CD8-positive, alpha-beta memory T cell (primary cell): ENCODE results near the gene LCE5A. TPM values are rescaled to one million over a fixed set of nuclear protein-coding genes. Genes with fewer than 3 reads are reported as not detected.

Experiments
- CTCF ChIA-PET: fragments of 350-600 bp; sonication (Branson Sonifier 250); formaldehyde crosslinking; loops from one replicate; lab custom pipeline; 2021; ENCODE audit warnings: antibody characterized with exemption; lab: Charles Lee
- POLR2A ChIA-PET: fragments of 350-600 bp; sonication (Branson Sonifier 250); formaldehyde crosslinking; loops from one replicate; lab custom pipeline; 2021; ENCODE audit warnings: antibody characterized with exemption; lab: Charles Lee
- DNase-seq, 5 donors: peaks; one replicate each; pipeline versions ENCODE4 v3.0.0 to v3.0.0-alpha.2; 2020 to 2022; ENCODE audit warnings: mixed read lengths in 1 of 5
- H3K27ac ChIP-seq: one replicate; pipeline ENCODE4 v1.7.0; 2013; ENCODE audit warnings: low read depth, mild to moderate bottlenecking, low read length, moderate library complexity
- H3K27me3 ChIP-seq: 2 replicates; pipeline ENCODE4 v1.7.0; 2013; ENCODE audit warnings: low read length, mild to moderate bottlenecking; ENCODE audit not compliant: insufficient read depth, poor library complexity, severe bottlenecking
- H3K36me3 ChIP-seq: 2 replicates; pipeline ENCODE4 v1.7.0; 2013; ENCODE audit warnings: mild to moderate bottlenecking, low read length, moderate library complexity; ENCODE audit not compliant: insufficient read depth
- H3K4me1 ChIP-seq: 2 replicates; pipeline ENCODE4 v1.7.0; 2013; ENCODE audit warnings: mild to moderate bottlenecking, low read length, moderate library complexity; ENCODE audit not compliant: insufficient read depth
- H3K4me3 ChIP-seq: 2 replicates; pipeline ENCODE4 v1.7.0; 2013; ENCODE audit warnings: mild to moderate bottlenecking, low read length
- H3K9me3 ChIP-seq: 2 replicates; pipeline ENCODE4 v1.7.0; 2013; ENCODE audit warnings: mild to moderate bottlenecking, low read length
- H3K27ac Mint-ChIP-seq, 8 donors: one replicate each; pipeline ENCODE4 v1.8.0; 2020 to 2021; ENCODE audit warnings: mixed read lengths in 8 of 8, mild to moderate bottlenecking in 6 of 8, inconsistent platforms in 3 of 8, moderate library complexity in 3 of 8
- H3K27me3 Mint-ChIP-seq, 2 donors: one replicate each; pipeline ENCODE4 v1.8.0; 2020 to 2021; ENCODE audit warnings: mixed read lengths in 2 of 2, mild to moderate bottlenecking in 1 of 2, moderate library complexity in 1 of 2
- H3K36me3 Mint-ChIP-seq, 3 donors: one replicate each; pipeline ENCODE4 v1.8.0; 2020 to 2021; ENCODE audit warnings: mixed read lengths in 3 of 3, inconsistent platforms in 1 of 3, mild to moderate bottlenecking in 1 of 3
- H3K4me1 Mint-ChIP-seq, 3 donors: one replicate each; pipeline ENCODE4 v1.8.0; 2020 to 2021; ENCODE audit warnings: mixed read lengths in 3 of 3, inconsistent platforms in 1 of 3, mild to moderate bottlenecking in 1 of 3
- H3K4me3 Mint-ChIP-seq, 7 donors: one replicate each; pipeline ENCODE4 v1.8.0; 2020 to 2021; ENCODE audit warnings: mixed read lengths in 7 of 7, mild to moderate bottlenecking in 6 of 7, moderate library complexity in 4 of 7, inconsistent platforms in 2 of 7
- H3K9me3 Mint-ChIP-seq, 5 donors: one replicate each; pipeline ENCODE4 v1.8.0; 2020 to 2022; ENCODE audit warnings: mixed read lengths in 5 of 5, mild to moderate bottlenecking in 3 of 5, moderate library complexity in 2 of 5, inconsistent platforms in 1 of 5
- polyA plus RNA-seq: library from polyadenylated mRNA; unstranded; fragments of 300-500 nt; fragmentation: Illumina TruSeq; gene quantifications from one replicate; pipeline ENCODE4 v1.2.3, GENCODE V29; 2021
- total RNA-seq, 2 experiments: library from RNA; stranded (reverse); gene quantifications; one replicate each; pipeline ENCODE4 v1.2.3, GENCODE V29; 2021

LCE5A gene
- total and polyA plus RNA-seq, 3 experiments from 2014 or later, result not detected

GRCh38 chr1:152506899-152507498, 3.6 kb upstream of the LCE5A start:
- DNase-seq, result no peak
- Histone ChIP-seq H3K27ac (no peak overlapping the region), H3K4me3 (no peak overlapping the region), H3K9me3 (no peaks in the 10 kb centered on the region), H3K4me1 (no peaks in the 10 kb centered on the region), H3K27me3 (peaks cover 3% of the 10 kb centered on the region), H3K36me3 (no peaks in the 10 kb centered on the region)
- Mint-ChIP-seq H3K27me3 (peaks cover 17 to 53% of the 10 kb centered on the region in 2 donors), H3K9me3 (no peaks in the 10 kb centered on the region), H3K4me1 (no peaks in the 10 kb centered on the region), H3K36me3 (no peaks in the 10 kb centered on the region), H3K27ac (no peak overlapping the region), H3K4me3 (no peak overlapping the region)
- ChIA-PET POLR2A (no interaction called here), CTCF (no interaction called here)

GRCh38 chr1:152511596-152511995, 993 bp downstream of the LCE5A start:
- Mint-ChIP-seq H3K4me3 (no peak overlapping the region), H3K27me3 (peaks cover 20 to 81% of the 10 kb centered on the region in 2 donors), H3K27ac (no peak overlapping the region), H3K9me3 (no peaks in the 10 kb centered on the region), H3K4me1 (peaks cover 0 to 10% (median 5%) of the 10 kb centered on the region in 3 donors), H3K36me3 (no peaks in the 10 kb centered on the region)
- no peaks in the 10 kb centered on the region for H3K4me1 ChIP-seq
- no peak overlapping the region for H3K4me3 ChIP-seq
- ChIA-PET CTCF (interaction anchor here (1.3 kb wide), 1 partner anchor 8 kb away, joined by 3 read pairs; no protein-coding TSS in a partner anchor), POLR2A (no interaction called here)
- H3K36me3 ChIP-seq, result no peaks in the 10 kb centered on the region
- peaks cover 14% of the 10 kb centered on the region for H3K27me3 ChIP-seq
- DNase-seq, result no peak
- H3K27ac ChIP-seq, result no peak overlapping the region
- no peaks in the 10 kb centered on the region for H3K9me3 ChIP-seq

- Histone ChIP-seq H3K27me3 (peaks cover 14% of the 10 kb centered on the region), H3K36me3 (no peaks in the 10 kb centered on the region), H3K4me1 (no peaks in the 10 kb centered on the region), H3K27ac (no peak overlapping the region), H3K9me3 (no peaks in the 10 kb centered on the region), H3K4me3 (no peak overlapping the region)
- Mint-ChIP-seq H3K27ac (no peak overlapping the region), H3K4me3 (no peak overlapping the region), H3K36me3 (no peaks in the 10 kb centered on the region), H3K4me1 (peaks cover 0 to 10% (median 5%) of the 10 kb centered on the region in 3 donors), H3K27me3 (peaks cover 28 to 87% of the 10 kb centered on the region in 2 donors), H3K9me3 (no peaks in the 10 kb centered on the region)
- CTCF ChIA-PET, result interaction anchor here (1.3 kb wide), 1 partner anchor 10 kb away, joined by 3 read pairs; no protein-coding TSS in a partner anchor
- no peak for DNase-seq
- POLR2A ChIA-PET, result no interaction called here
These were observed 2.5 kb downstream of the LCE5A start for GRCh38 chr1:152513081-152513480.

GRCh38 chr1:152514715-152515433, 4.3 kb downstream of the LCE5A start:
- Mint-ChIP-seq H3K9me3 (no peaks in the 10 kb centered on the region), H3K4me1 (peaks cover 0 to 10% (median 5%) of the 10 kb centered on the region in 3 donors), H3K4me3 (peak overlapping the region in 3 of 7 donors; percentile 2 to 28 (median 8)), H3K27ac (peak overlapping the region in 1 of 8 donors; percentile 47), H3K36me3 (no peaks in the 10 kb centered on the region), H3K27me3 (peaks cover 23 to 72% of the 10 kb centered on the region in 2 donors)
- Histone ChIP-seq H3K9me3 (no peaks in the 10 kb centered on the region), H3K27ac (no peak overlapping the region), H3K4me1 (no peaks in the 10 kb centered on the region), H3K36me3 (no peaks in the 10 kb centered on the region), H3K4me3 (no peak overlapping the region), H3K27me3 (peaks cover 14% of the 10 kb centered on the region)
- ChIA-PET CTCF (no interaction called here), POLR2A (no interaction called here)
- no peak for DNase-seq

GRCh38 chr1:152515434-152515783, 4.8 kb downstream of the LCE5A start:
- no peak overlapping the region for H3K27ac ChIP-seq
- no peak overlapping the region for H3K27ac Mint-ChIP-seq
- H3K4me3 Mint-ChIP-seq, result no peak overlapping the region
- CTCF ChIA-PET, result no interaction called here
- no peaks in the 10 kb centered on the region for H3K36me3 Mint-ChIP-seq
- no peaks in the 10 kb centered on the region for H3K36me3 ChIP-seq
- H3K27me3 ChIP-seq, result peaks cover 14% of the 10 kb centered on the region
- POLR2A ChIA-PET, result no interaction called here
- H3K4me1 Mint-ChIP-seq, result peaks cover 0 to 10% (median 5%) of the 10 kb centered on the region in 3 donors
- no peak overlapping the region for H3K4me3 ChIP-seq
- H3K9me3 ChIP-seq, result no peaks in the 10 kb centered on the region
- H3K9me3 Mint-ChIP-seq, result no peaks in the 10 kb centered on the region
- H3K4me1 ChIP-seq, result no peaks in the 10 kb centered on the region
- DNase-seq, result no peak
- H3K27me3 Mint-ChIP-seq, result peaks cover 23 to 67% of the 10 kb centered on the region in 2 donors

- POLR2A ChIA-PET, result no interaction called here
- Mint-ChIP-seq H3K27ac (no peak overlapping the region), H3K4me3 (no peak overlapping the region), H3K4me1 (peaks cover 0 to 10% (median 5%) of the 10 kb centered on the region in 3 donors), H3K9me3 (no peaks in the 10 kb centered on the region), H3K27me3 (peaks cover 23 to 61% of the 10 kb centered on the region in 2 donors), H3K36me3 (no peaks in the 10 kb centered on the region)
- Histone ChIP-seq H3K4me1 (no peaks in the 10 kb centered on the region), H3K27ac (no peak overlapping the region), H3K4me3 (no peak overlapping the region), H3K27me3 (peaks cover 14% of the 10 kb centered on the region), H3K9me3 (no peaks in the 10 kb centered on the region), H3K36me3 (no peaks in the 10 kb centered on the region)
- CTCF ChIA-PET, result no interaction called here
- no peak for DNase-seq
These were observed 5.5 kb downstream of the LCE5A start for GRCh38 chr1:152516082-152516481.

- Mint-ChIP-seq H3K27me3 (peaks cover 19 to 50% of the 10 kb centered on the region in 2 donors), H3K4me3 (no peak overlapping the region), H3K27ac (no peak overlapping the region), H3K9me3 (no peaks in the 10 kb centered on the region), H3K36me3 (no peaks in the 10 kb centered on the region), H3K4me1 (peaks cover 0 to 10% (median 5%) of the 10 kb centered on the region in 3 donors)
- H3K36me3 ChIP-seq, result no peaks in the 10 kb centered on the region
- ChIA-PET CTCF (no interaction called here), POLR2A (no interaction called here)
- H3K4me1 ChIP-seq, result no peaks in the 10 kb centered on the region
- DNase-seq, result no peak
- H3K27ac ChIP-seq, result no peak overlapping the region
- H3K27me3 ChIP-seq, result peaks cover 11% of the 10 kb centered on the region
- H3K4me3 ChIP-seq, result no peak overlapping the region
- H3K9me3 ChIP-seq, result no peaks in the 10 kb centered on the region
These were observed 6.7 kb downstream of the LCE5A start for GRCh38 chr1:152517237-152517811.

- Histone ChIP-seq H3K4me3 (no peak overlapping the region), H3K36me3 (no peaks in the 10 kb centered on the region), H3K4me1 (no peaks in the 10 kb centered on the region), H3K27ac (no peak overlapping the region), H3K27me3 (peaks cover 7% of the 10 kb centered on the region), H3K9me3 (no peaks in the 10 kb centered on the region)
- peaks cover 0 to 6% (median 2%) of the 10 kb centered on the region in 3 donors for H3K4me1 Mint-ChIP-seq
- no peak overlapping the region for H3K27ac Mint-ChIP-seq
- POLR2A ChIA-PET, result no interaction called here
- no peaks in the 10 kb centered on the region for H3K9me3 Mint-ChIP-seq
- no peaks in the 10 kb centered on the region for H3K36me3 Mint-ChIP-seq
- DNase-seq, result no peak
- peaks cover 20 to 40% of the 10 kb centered on the region in 2 donors for H3K27me3 Mint-ChIP-seq
- no peak overlapping the region for H3K4me3 Mint-ChIP-seq
- CTCF ChIA-PET, result no interaction called here
These were observed 9.2 kb downstream of the LCE5A start for GRCh38 chr1:152519851-152520250.
